Lung (tissue), 12 donors: ENCODE results near the gene MYH14. TPM values are rescaled to one million over a fixed set of nuclear protein-coding genes. Genes with fewer than 3 reads are reported as not detected.

Source experiments
- ATAC-seq: fragments of 200-7000 bp; cut with Tn5 transposase; one replicate; pipeline ENCODE4 v1.9.1; 2020; ENCODE audit warnings: moderate number of reproducible peaks; ENCODE audit not compliant: insufficient read depth, low FRiP score
- DNase-seq, 3 donors: peaks; one replicate each; pipeline ENCODE4 v3.0.0-alpha.2; 2013 to 2017
- H3K27ac ChIP-seq, 2 donors: one replicate each; pipeline ENCODE4 v1.5.1; 2013; ENCODE audit warnings: mild to moderate bottlenecking in 2 of 2, moderate library complexity in 2 of 2, control low read depth in 1 of 2, inconsistent platforms in 1 of 2, low read depth in 1 of 2, low read length in 1 of 2
- H3K27me3 ChIP-seq, 3 donors: one replicate each; pipeline ENCODE4 v1.5.1; 2013; ENCODE audit warnings: low read length in 2 of 3; ENCODE audit not compliant: control insufficient read depth in 3 of 3, insufficient read depth in 3 of 3
- H3K36me3 ChIP-seq, 4 donors: one replicate each; pipeline ENCODE4 v1.5.1; 2013; ENCODE audit warnings: low read length in 4 of 4, mild to moderate bottlenecking in 1 of 4, moderate library complexity in 1 of 4; ENCODE audit not compliant: control insufficient read depth in 4 of 4, insufficient read depth in 4 of 4
- H3K4me1 ChIP-seq, 5 donors: one replicate each; pipeline ENCODE4 v1.5.1; 2013; ENCODE audit warnings: low read length in 5 of 5, mild to moderate bottlenecking in 2 of 5, moderate library complexity in 1 of 5; ENCODE audit not compliant: control insufficient read depth in 5 of 5, insufficient read depth in 5 of 5
- H3K4me3 ChIP-seq: one replicate; pipeline ENCODE4 v1.5.1; 2013; ENCODE audit warnings: mild to moderate bottlenecking, control low read depth, moderate library complexity
- H3K9ac ChIP-seq, 2 donors: one replicate each; pipeline ENCODE4 v1.5.1; 2013; ENCODE audit warnings: low read length in 2 of 2, control low read depth in 1 of 2; ENCODE audit not compliant: insufficient read depth in 1 of 2
- H3K9me3 ChIP-seq, 4 donors: one replicate each; pipeline ENCODE4 v1.5.1; 2013; ENCODE audit warnings: low read length in 3 of 4, mild to moderate bottlenecking in 1 of 4, moderate library complexity in 1 of 4; ENCODE audit not compliant: control insufficient read depth in 4 of 4, insufficient read depth in 3 of 4
- CTCF ChIP-seq: IDR thresholded peaks from 2 replicates; pipeline ENCODE4 v1.5.1; 2012; ENCODE audit warnings: mild to moderate bottlenecking; ENCODE audit errors: control extremely low read depth, extremely low read depth
- WGBS, 2 donors: extraction: QIAGEN DNeasy Blood & Tissue Kit; methylation state at CpG; one replicate each; pipeline ENCODE4 v1.1.7; 2013; 5-methylcytosine and 5-hydroxymethylcytosine counted together
- polyA plus RNA-seq, 2 donors: library from polyadenylated mRNA; stranded (reverse); fragments of 200-250 nt; gene quantifications; one replicate each; pipeline ENCODE4 v1.2.1, GENCODE V29; 2013
- total RNA-seq, 2 donors: library from RNA; depleted of rRNA in 1 of 2; stranded (reverse); fragments of >200 nt in 1 of 2; gene quantifications; one replicate each; pipeline ENCODE4 v1.2.1, GENCODE V29; 2014 to 2021
- donor health status: control.
- donor health status: control.
- donor health status: Bipolar disorder and iron deficiency.
- donor health status: healthy.
- donor health status: DM: yes; HTN: yes; CAD: no.

Gene MYH14
- total and polyA plus RNA-seq, 4 donors = 48.3 to 159 (median 98.6) TPM

GRCh38 chr19:50198431-50199258, 4.8 kb upstream of the MYH14 start:
- peaks cover 0 to 4% (median 0%) of the 10 kb centered on the region in 3 donors for H3K27me3 ChIP-seq
- no peak overlapping the region for H3K4me3 ChIP-seq
- no peaks in the 10 kb centered on the region for H3K36me3 ChIP-seq
- ATAC-seq (no peak), DNase-seq (peak; percentile 45 to 82 (median 68))
- peak overlapping the region in 1 of 2 donors; percentile 51 for H3K27ac ChIP-seq
- no peak for TF ChIP-seq CTCF
- 35 to 38% methylated on average over 7 of the region's 7 CpGs for WGBS, 2 donors
- no peak overlapping the region for H3K9ac ChIP-seq
- H3K4me1 ChIP-seq = peaks cover 0 to 21% (median 0%) of the 10 kb centered on the region in 5 donors
- H3K9me3 ChIP-seq = peaks cover 0 to 4% (median 0%) of the 10 kb centered on the region in 4 donors

- 6 to 13% methylated on average over 5 of the region's 5 CpGs for WGBS, 2 donors
- H3K9ac ChIP-seq = no peak overlapping the region
- H3K4me1 ChIP-seq = peaks cover 0 to 21% (median 0%) of the 10 kb centered on the region in 5 donors
- H3K9me3 ChIP-seq = peaks cover 0 to 4% (median 0%) of the 10 kb centered on the region in 4 donors
- peaks cover 0 to 4% (median 0%) of the 10 kb centered on the region in 3 donors for H3K27me3 ChIP-seq
- ATAC-seq (no peak), DNase-seq (peak; percentile 42 to 92 (median 53))
- no peak for TF ChIP-seq CTCF
- H3K4me3 ChIP-seq = no peak overlapping the region
- H3K27ac ChIP-seq = peak overlapping the region in 1 of 2 donors; percentile 51
- no peaks in the 10 kb centered on the region for H3K36me3 ChIP-seq
These were observed 4.2 kb upstream of the MYH14 start for GRCh38 chr19:50199259-50199555.

- Histone ChIP-seq H3K9ac (no peak overlapping the region), H3K4me3 (no peak overlapping the region), H3K27ac (no peak overlapping the region), H3K36me3 (no peaks in the 10 kb centered on the region), H3K27me3 (peaks cover 0 to 3% (median 0%) of the 10 kb centered on the region in 3 donors), H3K9me3 (no peaks in the 10 kb centered on the region), H3K4me1 (peaks cover 0 to 30% (median 4%) of the 10 kb centered on the region in 5 donors)
- 87 to 89% methylated on average over 3 of the region's 3 CpGs for WGBS, 2 donors
- DNase-seq = no peak
- ATAC-seq = no peak
- no peak for TF ChIP-seq CTCF
These were observed 1.0 kb upstream of the MYH14 start for GRCh38 chr19:50202386-50202785.
